Neural crest cell (in vitro differentiated cells): Measurements from ENCODE around the gene FCRL6. TPM values are rescaled to one million over a fixed set of nuclear protein-coding genes. Genes with fewer than 3 reads are reported as not detected.

Experiments
- DNase-seq: peaks from one replicate; pipeline ENCODE4 v3.0.0; 2021; ENCODE audit warnings: low read depth, mixed read lengths, low spot score
- H3K27ac Mint-ChIP-seq: one replicate; pipeline ENCODE4 v1.8.0; 2021; ENCODE audit warnings: mild to moderate bottlenecking, mixed read lengths; ENCODE audit not compliant: unreplicated experiment
- H3K27me3 Mint-ChIP-seq: 2 replicates; pipeline ENCODE4 v1.8.0; 2021; ENCODE audit warnings: low read depth, mild to moderate bottlenecking, mixed read lengths
- H3K36me3 Mint-ChIP-seq: 2 replicates; pipeline ENCODE4 v1.8.0; 2021; ENCODE audit warnings: low read depth, mild to moderate bottlenecking, mixed read lengths
- H3K4me1 Mint-ChIP-seq: 2 replicates; pipeline ENCODE4 v1.8.0; 2021; ENCODE audit warnings: mixed read lengths
- H3K4me3 Mint-ChIP-seq: one replicate; pipeline ENCODE4 v1.8.0; 2021; ENCODE audit warnings: mild to moderate bottlenecking, mixed read lengths
- H3K9me3 Mint-ChIP-seq: 2 replicates; pipeline ENCODE4 v1.8.0; 2021; ENCODE audit warnings: mixed read lengths
- CTCF ChIP-seq: fragments of 200-600 bp; sonication (generic); conservative IDR thresholded peaks from 2 replicates; pipeline ENCODE4 v1.5.0; 2021; ENCODE audit warnings: antibody characterized with exemption, mild to moderate bottlenecking
- total RNA-seq: library from RNA; stranded (reverse); gene quantifications from 2 replicates; pipeline ENCODE4 v1.2.1, GENCODE V29; 2021

The FCRL6 gene
- total RNA-seq, 1 donor from 2014 or later: not detected

- no peaks in the 10 kb centered on the region for H3K36me3 Mint-ChIP-seq
- no peak for TF ChIP-seq CTCF
- no peak overlapping the region for H3K27ac Mint-ChIP-seq
- DNase-seq: no peak
- peaks cover 46% of the 10 kb centered on the region for H3K27me3 Mint-ChIP-seq
- H3K4me3 Mint-ChIP-seq: no peak overlapping the region
- H3K9me3 Mint-ChIP-seq: peaks cover 3% of the 10 kb centered on the region
- no peaks in the 10 kb centered on the region for H3K4me1 Mint-ChIP-seq
These were observed 36.4 kb upstream of the FCRL6 start for GRCh38 chr1:159765806-159766205.

GRCh38 chr1:159771127-159771895 is 30.8 kb upstream of the FCRL6 start:
- Mint-ChIP-seq H3K4me1 (no peaks in the 10 kb centered on the region), H3K27ac (no peak overlapping the region), H3K4me3 (no peak overlapping the region), H3K36me3 (no peaks in the 10 kb centered on the region), H3K9me3 (peaks cover 3% of the 10 kb centered on the region), H3K27me3 (peaks cover 66% of the 10 kb centered on the region)
- TF ChIP-seq CTCF: no peak
- no peak for DNase-seq

- H3K27ac Mint-ChIP-seq: no peak overlapping the region
- no peak overlapping the region for H3K4me3 Mint-ChIP-seq
- no peak for DNase-seq
- TF ChIP-seq CTCF: no peak
- no peaks in the 10 kb centered on the region for H3K4me1 Mint-ChIP-seq
- H3K36me3 Mint-ChIP-seq: no peaks in the 10 kb centered on the region
- H3K27me3 Mint-ChIP-seq: peaks cover 76% of the 10 kb centered on the region
- H3K9me3 Mint-ChIP-seq: no peaks in the 10 kb centered on the region
These were observed 27.7 kb upstream of the FCRL6 start for GRCh38 chr1:159774465-159774864.

- Mint-ChIP-seq H3K27ac (no peak overlapping the region), H3K4me3 (no peak overlapping the region), H3K4me1 (peaks cover 4% of the 10 kb centered on the region), H3K36me3 (no peaks in the 10 kb centered on the region), H3K27me3 (peaks cover 83% of the 10 kb centered on the region), H3K9me3 (no peaks in the 10 kb centered on the region)
- no peak for TF ChIP-seq CTCF
- DNase-seq: no peak
These were observed 26.4 kb upstream of the FCRL6 start for GRCh38 chr1:159775716-159776115.

- H3K9me3 Mint-ChIP-seq: peaks cover 2% of the 10 kb centered on the region
These were observed 23.9 kb upstream of the FCRL6 start for GRCh38 chr1:159778266-159778665.

More at GRCh38 chr1:159778266-159778665, 23.9 kb upstream of the FCRL6 start:
- TF ChIP-seq CTCF: no peak
- peaks cover 77% of the 10 kb centered on the region for H3K27me3 Mint-ChIP-seq
- peaks cover 8% of the 10 kb centered on the region for H3K4me1 Mint-ChIP-seq
- H3K36me3 Mint-ChIP-seq: no peaks in the 10 kb centered on the region
- H3K27ac Mint-ChIP-seq: no peak overlapping the region
- H3K4me3 Mint-ChIP-seq: no peak overlapping the region
- no peak for DNase-seq
